ENCODE measurements around the gene RAB44.

DNA sequence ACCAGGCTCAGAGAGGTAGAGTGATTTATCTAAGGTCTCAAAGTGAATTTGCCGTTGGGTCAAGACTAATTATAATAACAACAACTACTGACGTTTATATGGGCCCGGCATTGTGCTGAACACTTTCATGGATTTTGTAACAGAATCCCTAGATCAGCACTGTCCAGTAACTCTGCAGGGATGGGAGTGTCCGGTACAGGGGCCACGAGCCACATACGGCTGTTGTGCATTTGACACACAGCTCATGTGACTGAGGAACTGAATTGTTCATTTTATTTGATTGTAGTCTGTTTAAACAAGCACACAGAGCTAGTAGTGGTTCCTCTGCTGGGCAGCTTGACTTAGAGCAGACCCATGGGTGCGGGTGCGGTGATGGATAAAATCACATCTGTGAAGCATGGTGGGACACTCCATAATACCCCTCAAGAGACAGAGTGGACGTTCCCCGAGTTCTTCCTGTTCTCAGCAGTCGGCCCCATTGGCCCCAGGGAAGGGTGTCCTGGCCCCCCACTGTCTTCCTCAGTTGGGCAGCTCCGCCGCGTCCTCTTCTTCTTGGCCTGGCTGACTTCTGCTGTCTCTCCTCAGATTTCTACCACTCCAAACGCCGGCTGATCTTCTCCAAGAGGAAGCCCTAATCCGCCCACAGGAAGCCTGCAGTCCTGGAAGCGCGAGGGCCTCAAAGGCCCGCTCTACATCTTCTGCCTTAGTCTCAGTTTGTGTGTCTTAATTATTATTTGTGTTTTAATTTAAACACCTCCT, 12.3 kb upstream of the RAB44 start:
- TF ChIP-seq CTCF (IDR thresholded peaks at IDR 0.05) (no peak), POLR2A (IDR thresholded peaks at IDR 0.05) (no peak)
